Left cardiac atrium (tissue), 4 donors: ENCODE results near the gene PKHD1. TPM values are rescaled to one million over a fixed set of nuclear protein-coding genes. Genes with fewer than 3 reads are reported as not detected.
"Not testable (repeated sequence)": the region's sequence is repeated elsewhere in the genome, so short reads cannot be mapped to it uniquely, and the experiment has no call there.

Source experiments
- ATAC-seq, 2 donors: fragments of 200-7000 bp; cut with Tn5 transposase; one replicate each; pipeline ENCODE4 v1.9.1; 2020; ENCODE audit warnings: mild to moderate bottlenecking in 2 of 2, moderate library complexity in 2 of 2
- DNase-seq: peaks from one replicate; pipeline ENCODE4 v3.0.0-alpha.2; 2020
- intact Hi-C, 2 donors: fragments of 100-400 bp; cut with DNase I; formaldehyde crosslinking; loops; one replicate each; pipeline versions ENCODE4 v1.14.1 to v1.15.1; 2022 to 2023
- total RNA-seq, 2 donors: library from RNA; stranded (reverse); fragmentation: NEBNext Ultra II Directional; extraction: Animal tissue kit (Norgen Biotek cat#: 25700); gene quantifications; one replicate each; pipeline ENCODE4 v1.2.1, GENCODE V29; 2021
- donor health status: DM: no; HTN: yes; CAD: no.
- donor health status: DM: no; HTN: yes; CAD: no; lungs with severe emphysema.
- donor health status: DM: yes; HTN: yes; CAD: no.
- donor health status: Dilated cardiomyopathy.

The PKHD1 gene
- total RNA-seq, 2 donors from 2014 or later, result not detected

DNA sequence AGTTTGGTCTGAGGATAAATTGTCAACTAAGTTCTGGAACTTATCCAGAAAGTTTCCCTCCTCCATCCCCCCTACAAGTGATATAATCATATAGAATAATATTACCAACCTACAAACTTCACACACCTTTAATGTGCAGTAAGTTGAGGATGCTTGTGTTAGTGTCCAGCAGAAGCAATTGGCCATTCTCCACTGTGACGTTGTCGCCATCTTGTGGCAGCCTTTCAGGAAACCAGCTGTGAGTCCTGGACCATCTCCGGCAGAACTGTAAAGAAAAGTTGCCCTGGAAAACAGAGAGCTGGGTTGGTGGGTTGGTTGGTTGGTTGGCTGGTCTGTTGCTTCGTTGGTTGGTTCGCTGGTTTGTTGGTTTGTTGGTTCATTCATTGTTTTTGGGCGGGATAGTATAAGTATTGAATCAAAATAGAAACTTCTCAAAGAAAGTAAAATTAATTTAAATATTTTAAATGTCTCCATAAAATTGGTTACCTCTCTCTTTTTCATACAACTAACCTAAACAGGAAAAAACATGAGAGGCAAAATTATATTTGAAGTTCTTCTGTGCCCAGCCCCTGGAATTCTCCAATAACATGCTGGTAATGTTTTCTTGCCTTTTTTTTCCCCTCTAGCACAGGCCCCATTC is 127.5 kb downstream of the PKHD1 start:
- peak; percentile 61 for DNase-seq
- intact Hi-C loops, result loop anchor here in 1 of 2 donors (2.0 to 10.0 kb wide), 2 partner anchors 425 to 1143 kb away; no protein-coding TSS in a partner anchor
- no peak for ATAC-seq

- intact Hi-C loops, result loop anchor here in 1 of 2 donors (10.0 kb wide), 1 partner anchor 420 kb away; no protein-coding TSS in a partner anchor
Measured at GRCh38 chr6:51954681-51955080, 132.7 kb downstream of the PKHD1 start.

GRCh38 chr6:51953246-51953645 is 134.2 kb downstream of the PKHD1 start:
- intact Hi-C loops, result loop anchor here in 1 of 2 donors (10.0 kb wide), 1 partner anchor 418 kb away; no protein-coding TSS in a partner anchor
- no peak for DNase-seq
- ATAC-seq, result no peak

More at GRCh38 chr6:51954681-51955080, 132.7 kb downstream of the PKHD1 start:
- DNase-seq (no peak), ATAC-seq (no peak)

- DNase-seq, result no peak
- no peak for ATAC-seq
- intact Hi-C loops, result loop anchor here in 1 of 2 donors (10.0 kb wide), 1 partner anchor 417 kb away; no protein-coding TSS in a partner anchor
Measured at GRCh38 chr6:51951924-51952323, 135.5 kb downstream of the PKHD1 start.

DNA sequence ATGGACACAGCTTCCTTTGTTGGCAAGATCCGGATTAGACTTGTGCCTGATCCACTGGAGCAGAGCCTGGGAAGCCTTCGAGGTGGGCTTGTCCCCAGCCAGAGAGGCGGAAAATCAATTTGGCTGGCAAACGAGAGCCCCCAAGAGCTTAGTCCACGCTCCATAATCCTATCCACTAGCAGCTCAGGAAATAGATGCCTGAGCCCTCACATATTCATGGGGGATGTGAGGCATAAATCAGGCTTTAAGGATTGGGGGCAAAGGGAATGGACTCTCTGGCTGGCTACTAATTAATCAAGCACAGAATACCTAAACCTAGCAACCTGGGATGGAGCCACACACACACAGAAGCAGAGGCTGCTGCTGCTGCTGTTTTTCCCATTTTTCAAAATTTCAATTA is 137.9 kb downstream of the PKHD1 start:
- DNase-seq, result no peak
- ATAC-seq, result no peak
- intact Hi-C loops, result no loop called here

- intact Hi-C loops, ATAC-seq, DNase-seq: not testable (repeated sequence)
Measured at GRCh38 chr6:51939695-51940094, 147.7 kb downstream of the PKHD1 start.

DNA sequence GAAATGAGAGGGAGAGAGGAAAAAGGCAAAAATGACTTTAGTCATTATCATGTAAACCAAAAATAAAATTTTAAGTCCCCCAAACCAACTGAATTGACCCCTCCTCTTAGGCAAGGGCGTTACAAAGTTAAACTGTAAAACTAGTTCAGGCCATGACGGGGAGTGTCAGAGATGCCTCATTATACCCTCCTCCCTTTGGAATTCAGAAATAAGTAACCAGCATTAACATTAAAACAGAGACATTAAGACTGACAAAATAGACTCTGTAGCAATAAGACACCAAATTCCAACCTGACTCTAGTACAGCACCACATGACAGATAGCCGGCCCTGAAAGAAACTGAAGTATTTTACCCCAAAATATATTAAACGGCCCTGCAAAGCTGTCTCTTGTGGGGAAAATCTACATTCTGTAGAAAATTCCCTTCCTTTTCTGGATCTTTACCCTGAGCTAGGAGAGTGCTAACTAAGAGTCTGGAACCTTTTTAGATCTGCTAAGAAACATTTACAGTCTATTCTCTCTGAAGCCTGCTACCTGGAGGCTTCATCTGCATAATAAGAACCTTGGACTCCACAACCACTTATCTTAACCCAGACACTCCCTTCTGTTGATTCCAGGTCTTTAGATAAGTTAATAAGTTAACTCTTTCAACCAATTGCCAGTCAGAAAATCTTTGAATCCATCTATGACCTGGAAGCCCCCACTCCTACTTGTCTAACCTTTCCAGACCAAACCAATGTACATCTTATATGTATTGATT is 150.7 kb downstream of the PKHD1 start:
- ATAC-seq, result no peak
- intact Hi-C loops, result no loop called here
- DNase-seq, result no peak

- ATAC-seq, result no peak
- intact Hi-C loops, result no loop called here
- DNase-seq, result no peak
Measured at GRCh38 chr6:51934098-51934497, 153.3 kb downstream of the PKHD1 start.

GRCh38 chr6:51932956-51933355 is 154.5 kb downstream of the PKHD1 start:
- ATAC-seq (no peak), DNase-seq (no peak)
- intact Hi-C loops, result no loop called here

- intact Hi-C loops, result no loop called here
- no peak for ATAC-seq
- DNase-seq, result no peak
Measured at GRCh38 chr6:51930602-51931001, 156.8 kb downstream of the PKHD1 start.

DNA sequence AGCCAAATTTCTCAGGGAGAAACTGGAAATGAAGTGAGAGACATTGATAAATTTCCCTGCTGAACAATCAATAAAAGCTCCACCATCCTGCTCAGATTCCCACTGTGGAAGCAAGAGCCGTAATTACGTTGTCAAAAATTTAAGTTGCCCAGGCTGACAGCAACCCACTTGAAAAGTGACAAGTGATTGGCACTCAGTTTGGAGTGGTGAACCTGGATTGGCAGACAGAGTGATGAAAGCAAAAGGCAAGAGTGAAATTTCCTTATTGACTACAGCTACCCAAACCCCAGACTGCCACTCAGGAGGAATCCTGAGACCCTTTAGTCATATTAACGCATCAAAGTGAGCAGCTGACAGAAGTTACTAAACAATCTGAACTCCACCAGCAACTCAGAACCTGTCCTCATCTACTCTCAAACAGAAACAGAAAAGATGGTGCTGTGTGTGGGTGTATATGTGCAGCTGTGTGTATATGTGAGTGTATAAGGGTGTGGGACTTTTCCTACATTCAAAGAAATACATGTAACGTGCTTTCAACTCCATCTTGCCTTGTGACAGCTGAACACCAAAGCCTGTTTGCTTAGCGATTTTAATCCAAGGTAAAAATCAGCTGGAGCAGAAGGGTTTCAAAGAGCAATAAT is 157.4 kb downstream of the PKHD1 start:
- no peak for ATAC-seq
- DNase-seq, result no peak
- intact Hi-C loops, result no loop called here

- intact Hi-C loops, result no loop called here
- ATAC-seq (no peak), DNase-seq (no peak)
Measured at GRCh38 chr6:51928320-51928719, 159.1 kb downstream of the PKHD1 start.

- ATAC-seq (no peak), DNase-seq (no peak)
- intact Hi-C loops, result no loop called here
Measured at GRCh38 chr6:51927450-51927849, 160.0 kb downstream of the PKHD1 start.

DNA sequence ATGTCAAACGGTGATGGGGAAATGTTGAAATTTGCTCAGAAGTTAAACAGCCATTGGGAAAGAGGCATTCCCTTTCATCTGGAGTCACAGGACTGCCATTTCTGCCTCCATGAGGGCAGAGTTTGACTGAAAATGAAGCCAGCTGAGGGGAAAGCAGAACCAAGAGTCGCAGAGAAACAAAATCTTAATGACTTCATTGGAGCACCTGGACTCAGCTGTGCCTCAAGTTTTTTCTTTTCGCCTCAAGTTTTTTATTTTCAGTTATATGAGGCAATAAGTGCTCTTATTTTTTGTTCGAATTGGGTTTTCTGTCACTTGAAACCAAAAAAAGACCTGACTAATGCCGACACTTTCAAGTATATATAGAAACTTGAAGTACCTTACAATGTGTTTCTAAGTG is 161.3 kb downstream of the PKHD1 start:
- DNase-seq (no peak), ATAC-seq (no peak)
- intact Hi-C loops, result no loop called here

GRCh38 chr6:51922479-51922878 is 164.9 kb downstream of the PKHD1 start:
- ATAC-seq, DNase-seq, intact Hi-C loops: not testable (repeated sequence)

DNA sequence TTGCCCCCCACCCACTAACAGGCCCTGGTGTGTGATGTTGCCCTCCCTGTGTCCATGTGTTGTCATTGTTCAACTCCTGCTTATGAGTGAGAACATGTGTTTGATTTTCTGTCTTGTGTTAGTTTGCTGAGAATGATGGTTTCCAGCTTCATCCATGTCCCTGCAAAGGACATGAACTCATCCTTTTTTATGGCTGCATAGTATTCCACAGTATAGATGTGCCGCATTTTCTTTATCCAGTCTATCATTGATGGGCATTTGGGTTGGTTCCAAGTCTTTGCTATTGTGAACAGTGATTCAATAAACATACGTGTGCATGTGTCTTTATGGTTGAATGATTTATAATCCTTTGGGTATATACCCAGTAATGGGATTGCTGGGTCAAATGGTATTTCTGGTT is 169.1 kb downstream of the PKHD1 start:
- DNase-seq, intact Hi-C loops, ATAC-seq: not testable (repeated sequence)

GRCh38 chr6:51915098-51915497 is 172.3 kb downstream of the PKHD1 start:
- no peak for ATAC-seq
- intact Hi-C loops, result no loop called here

DNA sequence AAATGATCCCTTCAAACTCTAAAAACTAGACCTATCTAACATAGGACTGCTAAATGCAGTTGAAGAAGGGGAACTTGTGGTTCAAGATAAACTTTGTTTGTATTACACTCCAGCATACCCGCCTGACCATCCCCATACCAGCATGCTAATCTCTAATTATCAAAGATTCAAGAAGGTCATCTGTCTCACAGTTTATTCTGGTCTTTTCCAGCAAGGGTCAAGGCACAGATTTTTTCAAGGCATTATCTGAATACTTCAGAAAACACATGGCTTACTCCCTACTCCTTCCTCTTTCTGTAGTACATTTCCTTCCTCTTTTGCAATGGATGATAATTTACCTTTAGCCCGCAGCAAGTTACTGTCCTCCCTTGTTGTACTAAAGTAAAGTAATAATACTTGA is 174.1 kb downstream of the PKHD1 start:
- ATAC-seq (no peak), DNase-seq (no peak)
- intact Hi-C loops, result no loop called here

More at GRCh38 chr6:51915098-51915497, 172.3 kb downstream of the PKHD1 start:
- no peak for DNase-seq

DNA sequence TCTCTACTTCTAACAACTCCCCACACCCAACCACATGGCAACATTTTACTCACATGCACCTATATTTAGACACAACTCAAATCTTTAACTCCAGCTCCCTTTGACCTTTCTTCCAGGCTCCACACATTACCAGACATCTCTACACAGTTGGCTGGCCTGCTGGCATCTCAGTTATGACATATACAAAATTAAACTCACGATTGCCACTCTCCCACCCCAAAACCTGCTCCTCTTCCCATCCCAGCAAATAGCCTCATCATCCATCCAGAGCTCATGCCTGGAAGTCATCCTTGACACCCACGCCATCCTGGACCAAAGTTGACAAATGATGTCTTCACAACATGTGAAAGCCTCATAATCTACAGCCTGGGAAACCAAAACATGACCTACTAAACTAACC is 176.6 kb downstream of the PKHD1 start:
- DNase-seq (no peak), ATAC-seq (no peak)
- intact Hi-C loops, result no loop called here

- no peak for ATAC-seq
- intact Hi-C loops, result no loop called here
Measured at GRCh38 chr6:51908243-51908642, 179.2 kb downstream of the PKHD1 start.

More at GRCh38 chr6:51908243-51908642, 179.2 kb downstream of the PKHD1 start:
- no peak for DNase-seq
